Cardiac fibroblast (primary cell): ENCODE measurements around the gene SCN2B.

Experiments used
- DNase-seq, 2 donors: peaks; one replicate each; pipeline versions ENCODE4 v3.0.0 to v3.0.0-alpha.2; 2010; ENCODE audit warnings: low read depth in 2 of 2
- H3K4me3 ChIP-seq, 2 donors: replicated peaks in 1 of 2; 1 replicate in 1 of 2; 2 replicates in 1 of 2; pipeline ENCODE4 v1.5.1; 2011; ENCODE audit warnings: low read depth in 2 of 2, low read length in 2 of 2, mild to moderate bottlenecking in 2 of 2, moderate library complexity in 1 of 2
- TF ChIP-seq, protein P1 (sequence below): IDR thresholded peaks from one replicate; pipeline ENCODE4 v1.5.1; 2011; ENCODE audit warnings: low read depth, mild to moderate bottlenecking, low read length, inconsistent platforms

Gene SCN2B

GRCh38 chr11:118219732-118220131, 43.3 kb upstream of the SCN2B start:
- TF ChIP-seq, protein P1, sequence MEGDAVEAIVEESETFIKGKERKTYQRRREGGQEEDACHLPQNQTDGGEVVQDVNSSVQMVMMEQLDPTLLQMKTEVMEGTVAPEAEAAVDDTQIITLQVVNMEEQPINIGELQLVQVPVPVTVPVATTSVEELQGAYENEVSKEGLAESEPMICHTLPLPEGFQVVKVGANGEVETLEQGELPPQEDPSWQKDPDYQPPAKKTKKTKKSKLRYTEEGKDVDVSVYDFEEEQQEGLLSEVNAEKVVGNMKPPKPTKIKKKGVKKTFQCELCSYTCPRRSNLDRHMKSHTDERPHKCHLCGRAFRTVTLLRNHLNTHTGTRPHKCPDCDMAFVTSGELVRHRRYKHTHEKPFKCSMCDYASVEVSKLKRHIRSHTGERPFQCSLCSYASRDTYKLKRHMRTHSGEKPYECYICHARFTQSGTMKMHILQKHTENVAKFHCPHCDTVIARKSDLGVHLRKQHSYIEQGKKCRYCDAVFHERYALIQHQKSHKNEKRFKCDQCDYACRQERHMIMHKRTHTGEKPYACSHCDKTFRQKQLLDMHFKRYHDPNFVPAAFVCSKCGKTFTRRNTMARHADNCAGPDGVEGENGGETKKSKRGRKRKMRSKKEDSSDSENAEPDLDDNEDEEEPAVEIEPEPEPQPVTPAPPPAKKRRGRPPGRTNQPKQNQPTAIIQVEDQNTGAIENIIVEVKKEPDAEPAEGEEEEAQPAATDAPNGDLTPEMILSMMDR, result no peak
- no peak overlapping the region for H3K4me3 ChIP-seq
- no peak for DNase-seq

- TF ChIP-seq, protein P1, result no peak
- DNase-seq, result no peak
- no peak overlapping the region for H3K4me3 ChIP-seq
These were observed 42.8 kb upstream of the SCN2B start for GRCh38 chr11:118219244-118219643.

- TF ChIP-seq, protein P1, result no peak
- H3K4me3 ChIP-seq, result no peak overlapping the region
- no peak for DNase-seq
These were observed 41.1 kb upstream of the SCN2B start for GRCh38 chr11:118217575-118217974.

- TF ChIP-seq, protein P1, result no peak
- H3K4me3 ChIP-seq, result no peak overlapping the region
- DNase-seq, result no peak
These were observed 40.4 kb upstream of the SCN2B start for GRCh38 chr11:118216621-118217481.

- TF ChIP-seq, protein P1, result no peak
- DNase-seq, result no peak
- H3K4me3 ChIP-seq, result no peak overlapping the region
These were observed 39.3 kb upstream of the SCN2B start for GRCh38 chr11:118215765-118216164.

DNA sequence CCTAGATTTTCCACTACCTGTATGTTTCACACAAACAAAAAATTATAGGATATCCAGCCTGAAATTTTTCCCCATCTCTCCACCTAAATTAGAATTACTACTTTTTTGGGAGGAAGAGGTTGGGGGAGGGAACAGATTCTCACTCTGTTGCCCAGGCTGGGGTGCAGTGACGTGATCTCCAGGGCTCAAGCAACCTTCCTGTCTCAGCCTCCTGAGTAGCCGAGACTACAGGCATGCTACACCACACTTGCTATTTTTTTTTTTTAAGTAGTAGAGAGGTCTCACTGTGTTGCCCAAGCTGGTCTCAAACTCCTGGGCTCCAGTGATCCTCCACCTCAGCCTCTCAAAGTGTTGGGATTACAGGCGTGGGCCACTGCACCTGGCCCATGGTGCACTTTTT, 38.8 kb upstream of the SCN2B start:
- no peak for DNase-seq
- TF ChIP-seq, protein P1, result no peak
- no peak overlapping the region for H3K4me3 ChIP-seq
